K562 (cell line): Measurements from ENCODE around the gene AURKB. TPM values are rescaled to one million over a fixed set of nuclear protein-coding genes. Genes with fewer than 3 reads are reported as not detected.
A peak's percentile ranks its signal among the peaks of the same experiment; 100 is the strongest.

ENCODE experiments used
- ASH1L ChIP-seq: fragments of 450-650 bp; IDR thresholded peaks from 2 replicates; pipeline ENCODE4 v1.6.1; 2018; ENCODE audit warnings: borderline replicate concordance, mild to moderate bottlenecking, low read depth; ENCODE audit not compliant: partially characterized antibody
- HOXB6 ChIP-seq: fragments of 250-450 bp; sonication (Bioruptor Pico); IDR thresholded peaks from 2 replicates; pipeline ENCODE4 v1.5.1; 2022; ENCODE audit warnings: mild to moderate bottlenecking, borderline replicate concordance
- KAT7 ChIP-seq: sonication (generic); formaldehyde crosslinking; IDR thresholded peaks from 2 replicates; pipeline ENCODE4 v1.8.0; 2022; ENCODE audit warnings: missing genetic modification reagents, mild to moderate bottlenecking, borderline replicate concordance
- POLR2AphosphoS5 ChIP-seq: IDR thresholded peaks from 2 replicates; pipeline ENCODE4 v1.6.1; 2011; ENCODE audit warnings: mild to moderate bottlenecking, low read depth, low read length, moderate library complexity; ENCODE audit not compliant: control insufficient read depth, insufficient read depth
- POLR2G ChIP-seq: fragments of 200-400 bp; formaldehyde crosslinking; IDR thresholded peaks from 2 replicates; pipeline ENCODE4 v1.6.1; 2017; ENCODE audit warnings: low read depth, mild to moderate bottlenecking, antibody characterized with exemption, low read length, moderate library complexity
- POLR2H ChIP-seq: IDR thresholded peaks from 2 replicates; pipeline ENCODE4 v1.6.1; 2016; ENCODE audit warnings: missing genetic modification characterization, low read depth, mild to moderate bottlenecking, control low read depth, missing compliant biosample characterization, moderate library complexity
- REST ChIP-seq, 2 experiments: fragments of 450-650 bp; formaldehyde crosslinking in 1 of 2; IDR thresholded peaks; 2 replicates each; pipeline versions ENCODE4 v1.4.0 to v1.6.1; 2014 to 2020; ENCODE audit warnings: mild to moderate bottlenecking in 2 of 2, borderline replicate concordance in 1 of 2, low read depth in 1 of 2
- TEAD1 ChIP-seq, 2 experiments: fragments of 450-650 bp in 1 of 2; sonication (generic) in 1 of 2; formaldehyde crosslinking; IDR thresholded peaks; 2 replicates each; pipeline versions ENCODE4 v1.4.0 to v1.8.0; 2020 to 2022; ENCODE audit warnings: mild to moderate bottlenecking in 2 of 2, missing genetic modification reagents in 1 of 2
- YBX1 ChIP-seq: fragments of 450-650 bp; IDR thresholded peaks from 2 replicates; pipeline ENCODE4 v1.7.1; 2016; ENCODE audit warnings: mild to moderate bottlenecking
- YY1 ChIP-seq, 3 experiments: IDR thresholded peaks; 2 replicates each; pipeline ENCODE4 v1.6.1; 2011; ENCODE audit warnings: low read length in 2 of 3, mild to moderate bottlenecking in 2 of 3, moderate library complexity in 2 of 3, borderline replicate concordance in 1 of 3, control low read depth in 1 of 3, low read depth in 1 of 3; ENCODE audit not compliant: insufficient read depth in 3 of 3, insufficient replicate concordance in 2 of 3, control insufficient read depth in 1 of 3, insufficient read length in 1 of 3; ENCODE audit errors: extremely low read depth in 1 of 3
- ZBED1 ChIP-seq: IDR thresholded peaks from 2 replicates; pipeline ENCODE4 v1.6.1; 2014
- ZNF444 ChIP-seq: fragments of 250-450 bp; sonication (Bioruptor Pico); IDR thresholded peaks from 2 replicates; pipeline ENCODE4 v1.4.0; 2020; ENCODE audit warnings: mild to moderate bottlenecking, moderate library complexity
- ZNF592 ChIP-seq: fragments of 450-650 bp; IDR thresholded peaks from 2 replicates; pipeline ENCODE4 v1.6.1; 2017; ENCODE audit warnings: antibody characterized with exemption, mild to moderate bottlenecking
- polyA plus RNA-seq, 8 experiments: library from polyadenylated mRNA; depleted of rRNA in 4 of 8; stranded (reverse) in 5 of 8; unstranded in 3 of 8; fragments of >200 nt; fragmentation: Nextera tagmentation in 2 of 8; fragmentation: Illumina TruSeq in 1 of 8; extraction: Ambion mirVana in 2 of 8; extraction: Trizol in 1 of 8; gene quantifications; 2 replicates each; pipeline versions ENCODE4 v1.2.1 to v1.2.3, GENCODE V29; 2011 to 2014; ENCODE audit warnings: inconsistent platforms in 1 of 8, missing spikeins in 1 of 8
- total RNA-seq, 7 experiments: library from RNA; depleted of rRNA in 6 of 7; stranded (reverse); fragments of >200 nt in 6 of 7; fragmentation: Illumina TruSeq in 2 of 7; extraction: Trizol in 2 of 7; gene quantifications; 2 replicates each; pipeline versions ENCODE4 v1.2.1 to v1.2.3, GENCODE V29; 2011 to 2021; ENCODE audit warnings: low replicate concordance in 1 of 7

Gene AURKB
- total and polyA plus RNA-seq, 9 of the 15 experiments (the other 6 are each of a cell fraction or from before 2014, with no cell fraction given): 27.2 to 114 (median 74.8) TPM

- TF ChIP-seq REST (IDR thresholded peaks at IDR 0.05; ENCODE audit: borderline replicate concordance) (peak; percentile 98), REST (CRISPR knock-in tag; IDR thresholded peaks at IDR 0.05; ENCODE audit: low read depth) (no peak), ASH1L (no peak), YY1 (IDR thresholded peaks at IDR 0.05; ENCODE audit: borderline replicate concordance in 1 of 3, control insufficient read depth in 1 of 3, extremely low read depth in 1 of 3, insufficient read depth in 3 of 3, insufficient read length in 1 of 3, insufficient replicate concordance in 2 of 3, low read depth in 1 of 3, low read length in 2 of 3) (peak; percentile 65 to 95 (median 93)), ZBED1 (no peak), ZNF444 (CRISPR knock-in tag) (no peak), TEAD1 (CRISPR knock-in tag; IDR thresholded peaks at IDR 0.05) (no peak; a peak in 1 of 4 replicates), POLR2AphosphoS5 (peak; percentile 56; the same call in 1 of the 2 replicates), POLR2G (peak; percentile 90), HOXB6 (CRISPR knock-in tag) (no peak), YBX1 (no peak), KAT7 (CRISPR knock-in tag) (0 out of 2 replicates have a peak, but pooled peaks have one; percentile 66), ZNF592 (peak; percentile 64), POLR2H (tag) (no peak)
These were observed 48.0 kb downstream of the AURKB start, which contains the start of gene VAMP2 (continued) for GRCh38 chr17:8162233-8162996.
